GM23248 (cell line): Measurements from ENCODE around the gene MAPK8IP3. TPM values are rescaled to one million over a fixed set of nuclear protein-coding genes. Genes with fewer than 3 reads are reported as not detected.

Experiments used
- DNase-seq: peaks from one replicate; pipeline ENCODE4 v3.0.0-alpha.2; 2015
- H2AFZ ChIP-seq: fragments of 200-600 bp; sonication (generic); 2 replicates; pipeline ENCODE4 v1.6.1; 2016; ENCODE audit warnings: antibody characterized with exemption
- H3F3A ChIP-seq: fragments of 200-600 bp; sonication (generic); 2 replicates; pipeline ENCODE4 v1.6.1; 2016; ENCODE audit warnings: mild to moderate bottlenecking, antibody characterized with exemption, mixed run types; ENCODE audit not compliant: insufficient read depth
- H3K27ac ChIP-seq: fragments of 200-600 bp; sonication (generic); 2 replicates; pipeline ENCODE4 v1.5.1; 2016; ENCODE audit warnings: mild to moderate bottlenecking
- H3K27me3 ChIP-seq: fragments of 200-600 bp; sonication (generic); replicated peaks from 2 replicates; pipeline ENCODE4 v1.6.1; 2016; ENCODE audit warnings: mild to moderate bottlenecking; ENCODE audit not compliant: insufficient read depth
- H3K36me3 ChIP-seq: fragments of 200-600 bp; sonication (generic); 2 replicates; pipeline ENCODE4 v1.6.1; 2016; ENCODE audit warnings: low read depth, mild to moderate bottlenecking
- H3K4me1 ChIP-seq: fragments of 200-600 bp; sonication (generic); 2 replicates; pipeline ENCODE4 v1.6.1; 2016; ENCODE audit warnings: mild to moderate bottlenecking; ENCODE audit not compliant: insufficient read depth
- H3K4me2 ChIP-seq: fragments of 200-600 bp; sonication (generic); one replicate; pipeline ENCODE4 v1.6.1; 2016; ENCODE audit warnings: mild to moderate bottlenecking; ENCODE audit not compliant: unreplicated experiment
- H3K4me3 ChIP-seq: fragments of 200-600 bp; sonication (generic); 2 replicates; pipeline ENCODE4 v1.5.1; 2016; ENCODE audit warnings: mild to moderate bottlenecking
- H3K79me2 ChIP-seq: fragments of 200-600 bp; sonication (generic); 2 replicates; pipeline ENCODE4 v1.6.1; 2016; ENCODE audit warnings: mild to moderate bottlenecking; ENCODE audit not compliant: insufficient read depth
- H3K9ac ChIP-seq: fragments of 200-600 bp; sonication (generic); 2 replicates; pipeline ENCODE4 v1.6.1; 2016; ENCODE audit warnings: mild to moderate bottlenecking
- H3K9me2 ChIP-seq: fragments of 200-600 bp; sonication (generic); 2 replicates; pipeline ENCODE4 v1.6.1; 2016; ENCODE audit warnings: mixed run types, mild to moderate bottlenecking, moderate library complexity; ENCODE audit not compliant: insufficient read depth
- H3K9me3 ChIP-seq: fragments of 200-600 bp; sonication (generic); one replicate; pipeline ENCODE4 v1.6.1; 2017; ENCODE audit warnings: low read depth
- H4K20me1 ChIP-seq: fragments of 200-600 bp; sonication (generic); 2 replicates; pipeline ENCODE4 v1.6.0; 2016; ENCODE audit not compliant: insufficient read depth
- EZH2 ChIP-seq: fragments of 200-600 bp; sonication (generic); IDR thresholded peaks from 2 replicates; pipeline ENCODE4 v1.6.1; 2018; ENCODE audit warnings: antibody characterized with exemption, mild to moderate bottlenecking; ENCODE audit not compliant: insufficient read depth, poor library complexity, severe bottlenecking
- EZH2phosphoT487 ChIP-seq: fragments of 200-600 bp; sonication (generic); IDR thresholded peaks from 2 replicates; pipeline ENCODE4 v1.6.1; 2018; ENCODE audit warnings: antibody characterized with exemption, moderate library complexity, mild to moderate bottlenecking, low read depth; ENCODE audit not compliant: insufficient read depth
- WGBS, 2 experiments: methylation state at CpG; one replicate each; pipeline ENCODE4 v1.1.6; 2015 to 2017; ENCODE audit warnings: low lambda C conversion rate in 2 of 2, low coverage in 1 of 2; ENCODE audit errors: missing lambda C conversion rate in 2 of 2; 5-methylcytosine and 5-hydroxymethylcytosine counted together
- in situ Hi-C: fragments of 300-500 bp; cut with MboI; formaldehyde crosslinking; loops from 2 replicates; pipeline ENCODE4 v1.15.0; 2020
- polyA plus RNA-seq: library from polyadenylated mRNA; unstranded; fragments of >200 nt; fragmentation: Nextera tagmentation; extraction: Ambion mirVana; gene quantifications from 2 replicates; pipeline ENCODE4 v1.2.1, GENCODE V29; 2016
- total RNA-seq: library from RNA; depleted of rRNA; stranded (reverse); fragments of >200 nt; shearing (Covaris generic); gene quantifications from 2 replicates; pipeline ENCODE4 v1.2.3, GENCODE V29; 2014

MAPK8IP3 gene
- total and polyA plus RNA-seq, 2 experiments from 2014 or later: 10.0 to 28.3 TPM

- TF ChIP-seq EZH2 (no peak), EZH2phosphoT487 (no peak)
Observed at GRCh38 chr16:1782408-1783264, 76.6 kb downstream of the MAPK8IP3 start, which contains the start of the genes NUBP2 and SPSB3. Gene NUBP2 (plus strand): TSS chr16:1782960. CDS start chr16:1783021, 61 bp downstream. Gene SPSB3 (minus strand): TSS chr16:1782571. CDS start chr16:1781483, 1,088 bp downstream.

GRCh38 chr16:1784977-1785845, 79.2 kb downstream of the MAPK8IP3 start:
- H3K4me1 ChIP-seq: no peaks in the 10 kb centered on the region
- peaks cover 58% of the 10 kb centered on the region for H3K79me2 ChIP-seq
- no peaks in the 10 kb centered on the region for H4K20me1 ChIP-seq
- no peak overlapping the region for H3K27ac ChIP-seq
- no peaks in the 10 kb centered on the region for H3K9me3 ChIP-seq
- H3K4me3 ChIP-seq: no peak overlapping the region
- 0 out of 2 replicates have a peak, but pooled peaks cover 8% of the 10 kb centered on the region for H3F3A ChIP-seq
- H3K9me2 ChIP-seq: no peaks in the 10 kb centered on the region
- in situ Hi-C loops: no loop called here
- no peak for DNase-seq
- no peak overlapping the region for H3K4me2 ChIP-seq
- H3K27me3 ChIP-seq: no peaks in the 10 kb centered on the region
- H2AFZ ChIP-seq: no peak overlapping the region
- no peak overlapping the region for H3K9ac ChIP-seq
- TF ChIP-seq EZH2 (no peak), EZH2phosphoT487 (no peak)
- no peaks in the 10 kb centered on the region; the same call in 1 of the 2 replicates for H3K36me3 ChIP-seq
- WGBS, 2 experiments: 86% methylated on average over 26 of the region's 26 CpGs

More at GRCh38 chr16:1782408-1783264, 76.6 kb downstream of the MAPK8IP3 start, which contains the start of the genes NUBP2 and SPSB3:
- no peaks in the 10 kb centered on the region for H3K36me3 ChIP-seq
- H3K9me3 ChIP-seq: no peaks in the 10 kb centered on the region
- DNase-seq: peak; percentile 100
- peak within 1 kb of the TSS; percentile 60 for H3K27ac ChIP-seq
- H3K79me2 ChIP-seq: peaks cover 58% of the 10 kb centered on the region
- in situ Hi-C loops: no loop called here
- no peaks in the 10 kb centered on the region for H4K20me1 ChIP-seq
- peak within 1 kb of the TSS; percentile 69 for H2AFZ ChIP-seq
- no peaks in the 10 kb centered on the region for H3K9me2 ChIP-seq
- 0 out of 2 replicates have a peak, but pooled peaks cover 8% of the 10 kb centered on the region for H3F3A ChIP-seq
- H3K4me2 ChIP-seq: peak within 1 kb of the TSS; percentile 89
- peak within 1 kb of the TSS; percentile 85 for H3K9ac ChIP-seq
- 0 to 1% methylated on average over 57 to 88 of the region's 102 CpGs for WGBS, 2 experiments
- peak within 1 kb of the TSS; percentile 98 for H3K4me3 ChIP-seq
- H3K27me3 ChIP-seq: no peaks in the 10 kb centered on the region
- no peaks in the 10 kb centered on the region for H3K4me1 ChIP-seq

DNA sequence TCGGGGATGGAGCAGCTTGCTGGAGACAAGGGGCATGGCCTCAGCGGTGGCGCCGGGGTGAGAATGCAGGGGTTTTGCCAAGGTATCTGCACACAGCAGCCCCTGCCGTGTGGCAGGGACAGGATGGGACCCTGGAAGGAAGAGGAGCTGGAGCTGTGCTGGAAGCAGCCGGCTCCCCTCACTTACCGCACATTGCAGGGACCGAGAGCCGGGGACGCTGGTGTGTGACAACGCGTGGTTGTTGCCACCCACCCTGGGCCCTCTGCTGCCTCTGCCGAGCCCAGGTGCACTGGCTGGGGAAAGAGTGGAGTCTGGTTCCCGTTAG, 79.8 kb downstream of the MAPK8IP3 start:
- no peak overlapping the region for H3K27ac ChIP-seq
- H3K4me2 ChIP-seq: no peak overlapping the region
- no peak overlapping the region for H2AFZ ChIP-seq
- H3K27me3 ChIP-seq: no peaks in the 10 kb centered on the region
- no peak overlapping the region for H3K9ac ChIP-seq
- H3K9me3 ChIP-seq: no peaks in the 10 kb centered on the region
- TF ChIP-seq EZH2 (no peak), EZH2phosphoT487 (no peak)
- no peaks in the 10 kb centered on the region for H3K4me1 ChIP-seq
- H3F3A ChIP-seq: 0 out of 2 replicates have a peak, but pooled peaks cover 4% of the 10 kb centered on the region
- no peaks in the 10 kb centered on the region for H3K9me2 ChIP-seq
- H3K36me3 ChIP-seq: no peaks in the 10 kb centered on the region; the same call in 1 of the 2 replicates
- WGBS, 2 experiments: 92 to 96% methylated on average over 13 to 14 of the region's 14 CpGs
- in situ Hi-C loops: no loop called here
- no peaks in the 10 kb centered on the region for H4K20me1 ChIP-seq
- no peak for DNase-seq
- peaks cover 53% of the 10 kb centered on the region for H3K79me2 ChIP-seq
- no peak overlapping the region for H3K4me3 ChIP-seq
